Muscle of arm (tissue), 14 donors: ENCODE results near the gene COL17A1. TPM values are rescaled to one million over a fixed set of nuclear protein-coding genes. Genes with fewer than 3 reads are reported as not detected.

Experiments
- DNase-seq: peaks from one replicate; pipeline ENCODE4 v3.0.0-alpha.2; 2013
- long read RNA-seq, 11 donors: transcript quantifications; one replicate each; lab custom pipeline, GENCODE V29; 2026
- polyA plus RNA-seq, 12 donors: library from polyadenylated mRNA; unstranded; fragments of 120-200 nt; gene quantifications; one replicate each; pipeline ENCODE4 v1.2.1, GENCODE V29; 2013; ENCODE audit not compliant: insufficient read length in 12 of 12

Gene COL17A1
- 100 to 1,000 TPM in 1 of 12 donors, 10 to 100 TPM in 2, 1 to 10 TPM in 3, under 1 TPM in 3, not detected in 3; 0.13 to 330 (median 1.5) TPM for polyA plus RNA-seq
- long read RNA-seq, donor 1, partial matches to known transcripts = 0 of 1 reads
- long read RNA-seq, donor 1, other reads (novel, unspliced or antisense) = 0 of 1 reads
- long read RNA-seq, donor 2 = 0 reads
- long read RNA-seq, donor 3 = 0 reads
- long read RNA-seq, donor 4 = 0 reads
- long read RNA-seq, donor 5 = 0 reads
- long read RNA-seq, donor 6 = 0 reads
- long read RNA-seq, donor 7 = 0 reads
- long read RNA-seq, donor 8 = 0 reads
- long read RNA-seq, donor 9, full-length matches to known transcripts = 1 of 1 reads
- long read RNA-seq, donor 9, partial matches to known transcripts = 0 of 1 reads
- long read RNA-seq, donor 9, other reads (novel, unspliced or antisense) = 0 of 1 reads
- long read RNA-seq, donor 10 = 0 reads
- long read RNA-seq, donor 11 = 0 reads

DNA sequence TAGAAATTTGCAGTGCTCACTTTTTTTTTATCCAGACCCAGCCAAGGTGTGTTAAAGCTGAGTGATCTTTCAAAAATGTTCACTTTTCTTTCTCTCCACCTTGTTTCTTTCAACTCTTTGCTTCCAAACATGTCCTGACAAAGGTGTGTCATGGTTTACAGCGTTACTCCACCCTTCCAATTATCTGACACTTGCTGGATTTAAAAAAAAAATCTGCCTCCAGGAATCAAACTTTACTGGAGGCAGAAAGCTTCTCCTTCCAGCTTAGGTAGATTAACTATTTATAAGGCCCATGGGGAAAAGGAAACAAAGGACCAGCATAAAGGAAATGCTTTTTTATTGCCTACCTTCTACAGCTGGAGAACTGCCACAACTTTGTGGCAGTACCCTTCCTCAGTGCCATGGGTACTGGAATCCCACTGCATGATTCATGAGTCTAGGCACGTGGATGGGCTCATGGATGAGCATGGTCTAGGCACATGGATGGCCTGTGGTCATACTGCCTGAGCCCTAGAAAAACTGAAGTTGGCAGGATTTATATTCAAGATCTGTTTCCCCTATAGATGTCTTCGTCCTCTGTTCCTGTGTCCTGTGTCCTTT lies at the start of gene COL17A1:
TSS of gene COL17A1 (minus strand) at position 80 of the 600 bp plus-strand sequence. CDS start 5,207 bp downstream, outside the sequence.
- DNase-seq = no peak

DNA sequence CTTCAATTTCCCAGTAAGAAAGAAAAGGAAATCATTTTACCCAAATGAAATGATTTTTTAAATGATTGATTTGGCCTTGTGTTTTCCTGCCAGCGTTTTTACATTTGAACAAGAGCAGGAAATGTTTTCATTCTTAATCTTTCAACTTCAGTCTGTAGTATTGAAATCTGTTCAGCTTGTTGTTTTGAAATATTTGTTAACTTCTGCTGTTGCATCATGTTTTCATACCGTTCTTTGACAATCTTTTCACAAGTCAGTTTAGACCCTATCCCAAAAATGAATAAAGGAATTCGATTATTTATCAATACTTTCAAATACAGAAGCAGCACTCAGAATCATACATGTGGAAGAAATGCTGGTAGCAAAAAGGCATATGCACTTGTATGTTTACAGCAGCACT lies 44.4 kb upstream of the COL17A1 start:
- DNase-seq = no peak

DNA sequence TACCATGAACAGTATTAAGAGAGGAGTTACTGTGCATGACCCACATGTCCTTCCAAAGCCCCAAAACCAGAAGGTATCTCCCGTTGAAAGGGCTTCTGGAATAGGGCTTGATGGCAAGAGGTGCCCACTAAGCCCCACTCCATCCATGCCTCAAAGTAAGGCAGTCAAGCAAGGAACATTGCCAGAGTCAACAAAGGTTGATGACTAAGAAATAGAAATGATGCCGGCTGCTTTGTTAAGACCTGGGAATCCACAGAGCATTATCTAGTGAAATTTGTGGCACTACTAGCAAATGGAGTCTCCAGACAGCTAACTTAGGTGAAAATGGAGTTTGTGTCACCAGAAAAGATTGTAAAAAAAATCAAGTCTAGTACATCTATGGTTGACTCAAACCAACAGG lies 42.5 kb upstream of the COL17A1 start:
- DNase-seq = no peak

DNA sequence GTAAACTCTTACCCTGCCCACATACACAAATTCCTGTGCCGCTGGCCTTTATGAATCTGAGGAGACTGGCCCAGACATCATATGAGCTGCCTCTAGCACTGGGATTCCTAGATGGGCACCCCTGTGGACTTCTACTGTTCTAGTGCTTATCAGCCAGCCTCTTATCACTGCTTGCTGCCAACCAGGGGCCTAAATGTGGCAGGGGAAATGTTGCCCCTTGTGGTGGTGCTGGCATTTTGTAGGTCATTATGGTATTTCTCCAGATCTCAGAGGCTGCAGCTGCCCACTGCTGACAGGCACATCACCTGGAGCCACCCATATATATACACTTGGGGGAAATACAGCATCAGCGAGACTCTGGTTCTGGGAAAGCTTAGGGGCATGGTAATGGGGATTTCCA lies 41.7 kb upstream of the COL17A1 start:
- DNase-seq = no peak

DNA sequence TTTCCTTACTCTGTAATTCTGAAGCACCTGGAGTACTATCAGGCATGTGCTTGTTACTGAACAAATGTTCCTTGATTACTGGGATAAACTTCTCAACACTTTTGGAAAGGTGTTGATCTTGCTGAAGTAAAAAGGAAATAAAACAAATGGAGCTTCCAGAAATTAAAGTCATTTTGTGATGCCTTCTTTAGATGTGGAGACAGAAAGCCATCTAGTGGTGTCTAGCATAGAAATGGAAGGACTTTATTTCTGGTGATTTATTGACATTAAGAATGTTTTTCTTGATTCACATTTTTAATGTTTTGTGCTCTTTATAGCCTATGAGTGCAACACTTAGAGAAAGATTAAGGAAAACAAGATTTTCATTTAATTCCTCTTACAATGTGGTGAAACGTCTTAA lies 37.7 kb upstream of the COL17A1 start:
- DNase-seq = no peak

DNA sequence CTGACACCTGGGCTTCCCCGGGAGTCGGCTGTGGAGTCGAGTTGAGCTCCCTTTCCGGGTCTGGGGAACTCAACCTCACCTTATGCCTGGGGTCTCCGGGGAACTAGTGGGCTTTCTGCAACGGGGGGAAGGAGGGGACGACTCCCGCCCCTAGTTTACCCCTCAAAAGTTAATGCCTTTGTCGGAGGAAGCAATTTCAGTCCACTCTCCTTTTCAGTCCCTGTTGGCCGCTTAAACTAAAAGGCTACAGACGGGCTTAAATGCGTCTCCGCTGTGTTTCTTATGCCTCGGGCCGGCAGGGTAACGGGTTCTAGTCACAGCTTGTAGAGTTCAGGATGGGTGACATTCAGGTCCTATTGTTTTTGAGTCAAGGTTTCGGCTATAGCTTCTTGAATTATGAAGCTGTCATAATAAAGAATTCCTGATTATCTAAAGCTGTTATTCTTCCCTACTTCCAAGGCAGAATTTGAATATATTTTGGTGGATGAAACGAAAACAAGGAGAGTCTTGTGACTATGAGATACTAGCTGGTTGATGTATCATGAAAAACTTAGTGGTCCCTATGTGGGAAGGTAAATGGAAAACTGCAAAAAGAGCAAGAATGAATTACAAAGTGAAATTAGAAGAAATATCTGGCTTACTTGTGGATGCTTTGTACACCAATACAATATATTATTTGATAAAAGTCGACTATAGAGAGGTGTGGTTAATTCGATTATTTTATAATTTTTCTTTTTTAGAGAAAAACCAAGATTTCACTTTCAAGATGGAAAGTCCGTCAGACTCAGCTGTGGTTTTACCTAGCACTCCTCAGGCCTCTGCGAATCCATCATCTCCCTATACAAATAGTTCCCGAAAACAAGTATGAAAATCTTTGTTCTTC lies 36.8 kb upstream of the COL17A1 start:
- no peak for DNase-seq

DNA sequence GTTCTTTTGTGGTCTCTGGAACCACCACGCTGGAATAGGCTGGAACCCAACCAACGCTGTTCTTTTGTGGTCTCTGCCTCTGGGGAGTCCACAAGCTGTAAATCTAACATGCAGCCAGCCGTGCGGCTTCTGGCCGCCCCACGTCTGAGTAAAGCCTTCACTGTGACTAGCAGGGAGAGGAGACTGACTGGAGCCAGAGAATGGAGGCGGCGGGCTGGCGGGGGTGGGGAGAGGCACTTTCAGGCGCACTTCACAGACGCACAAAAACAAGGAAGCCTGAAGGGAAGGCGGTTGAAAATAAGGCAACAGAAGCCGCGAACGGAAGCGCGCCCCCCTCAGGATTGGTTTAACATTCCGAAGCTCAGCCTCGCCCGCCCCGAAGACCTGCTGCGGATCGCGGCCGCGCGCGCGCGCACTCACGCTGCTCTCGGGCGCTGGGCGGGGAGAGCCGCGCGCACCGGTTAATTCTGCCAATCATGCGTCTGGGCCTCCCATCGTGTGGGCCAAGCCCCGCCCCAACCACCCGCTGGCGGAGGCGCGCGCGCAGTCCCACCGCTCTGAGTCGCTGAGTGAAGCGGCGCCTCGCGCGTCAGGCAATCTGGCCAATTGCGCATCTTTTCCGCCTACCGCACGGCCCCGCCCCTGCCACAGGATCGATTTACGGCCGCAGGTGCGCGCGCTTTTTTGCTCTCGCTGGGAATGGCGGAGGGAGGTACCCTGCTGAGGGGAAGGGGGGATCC lies 36.0 kb upstream of the COL17A1 start, which contains the start of gene SFR1:
TSS of gene SFR1 (plus strand) at position 687 of the 740 bp plus-strand sequence. CDS start at position 700, 13 bp downstream.
- DNase-seq = peak; percentile 99

DNA sequence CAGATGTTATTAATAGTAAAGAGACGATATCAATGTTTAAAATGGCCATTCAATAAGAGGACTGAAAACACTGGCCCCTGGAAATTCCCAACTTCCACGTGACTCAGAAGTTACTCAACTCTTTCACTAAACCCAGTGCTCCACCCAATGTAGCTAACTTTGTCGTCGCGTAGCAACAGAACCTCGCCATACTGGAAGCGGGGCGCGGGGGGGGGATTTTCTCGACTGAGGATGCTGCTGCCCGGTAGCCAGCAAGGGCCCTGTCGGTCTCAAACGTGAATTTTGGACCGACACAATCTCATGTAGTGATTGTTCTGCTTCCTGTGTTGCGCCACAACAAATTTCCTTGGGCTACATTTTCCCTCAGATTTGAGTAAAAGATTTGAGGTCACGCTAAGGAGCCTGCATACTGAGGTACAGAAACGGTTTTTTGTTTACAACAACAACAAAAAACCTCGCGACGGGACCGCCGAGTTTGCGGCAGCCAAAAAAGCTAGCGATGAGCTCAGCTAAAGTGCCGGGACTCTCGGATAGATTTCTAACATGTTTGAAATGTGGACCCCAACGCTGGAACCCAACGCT lies 35.3 kb upstream of the COL17A1 start:
- peak; percentile 88 for DNase-seq

DNA sequence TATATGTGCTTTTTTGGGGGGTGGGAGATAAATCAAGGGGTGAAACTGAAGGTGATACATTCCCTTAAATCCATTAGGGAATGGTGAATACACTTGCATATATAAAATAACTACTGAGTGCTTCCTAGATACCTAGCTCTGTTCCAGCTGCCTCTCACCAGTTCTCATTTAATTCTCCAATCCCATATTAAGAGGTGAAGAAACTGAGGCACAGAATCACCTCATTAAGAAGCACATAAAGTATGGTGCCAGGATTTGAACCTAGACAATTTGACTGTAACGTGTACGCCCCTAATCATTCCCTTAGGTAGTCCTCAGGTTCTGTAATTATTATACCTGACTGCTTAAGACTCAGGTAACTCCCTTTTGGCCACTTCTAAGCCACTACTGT lies 34.8 kb upstream of the COL17A1 start:
- peak; percentile 4 for DNase-seq

DNA sequence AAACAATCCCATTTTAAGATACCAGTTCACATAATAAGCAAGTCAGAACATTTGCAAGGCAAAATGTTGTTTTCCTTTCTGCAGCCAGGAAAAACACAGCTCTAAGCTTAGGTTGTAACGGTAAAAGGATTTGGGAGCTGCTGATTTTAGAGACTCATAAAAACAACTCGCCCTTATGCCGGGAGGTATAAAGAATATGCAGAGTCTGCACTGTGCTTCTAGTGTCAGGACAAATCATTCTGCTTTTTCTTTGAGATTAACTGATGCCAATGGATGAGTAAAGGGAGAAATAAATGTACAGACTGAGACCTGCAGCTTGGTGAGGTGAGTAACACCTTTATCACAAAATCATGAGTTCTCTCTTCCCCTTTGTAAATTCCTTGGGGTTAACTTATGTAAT lies 34.3 kb upstream of the COL17A1 start:
- no peak for DNase-seq

DNA sequence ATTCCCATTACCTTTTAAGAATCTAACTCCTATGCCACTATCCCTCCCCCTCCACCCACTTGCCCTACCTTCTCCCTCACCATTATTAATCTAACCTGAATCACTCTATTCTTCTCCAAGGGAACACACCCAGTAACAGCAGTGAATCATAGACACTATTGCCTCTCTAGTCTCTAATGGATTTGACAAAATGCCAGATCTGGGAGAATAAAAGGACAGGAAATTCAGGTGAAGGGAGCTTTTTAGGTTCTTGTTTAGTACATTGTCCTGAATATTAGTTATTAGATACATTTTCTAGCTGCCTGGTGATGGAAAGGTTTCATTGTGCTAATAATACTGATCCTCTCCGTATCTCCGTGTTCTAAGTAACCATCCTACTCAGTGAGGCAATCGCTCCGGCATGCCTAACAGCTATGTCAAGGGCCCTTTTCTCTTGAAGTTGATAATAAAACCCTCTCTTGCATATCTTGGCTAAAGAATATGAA lies 32.2 kb upstream of the COL17A1 start:
- no peak for DNase-seq

DNA sequence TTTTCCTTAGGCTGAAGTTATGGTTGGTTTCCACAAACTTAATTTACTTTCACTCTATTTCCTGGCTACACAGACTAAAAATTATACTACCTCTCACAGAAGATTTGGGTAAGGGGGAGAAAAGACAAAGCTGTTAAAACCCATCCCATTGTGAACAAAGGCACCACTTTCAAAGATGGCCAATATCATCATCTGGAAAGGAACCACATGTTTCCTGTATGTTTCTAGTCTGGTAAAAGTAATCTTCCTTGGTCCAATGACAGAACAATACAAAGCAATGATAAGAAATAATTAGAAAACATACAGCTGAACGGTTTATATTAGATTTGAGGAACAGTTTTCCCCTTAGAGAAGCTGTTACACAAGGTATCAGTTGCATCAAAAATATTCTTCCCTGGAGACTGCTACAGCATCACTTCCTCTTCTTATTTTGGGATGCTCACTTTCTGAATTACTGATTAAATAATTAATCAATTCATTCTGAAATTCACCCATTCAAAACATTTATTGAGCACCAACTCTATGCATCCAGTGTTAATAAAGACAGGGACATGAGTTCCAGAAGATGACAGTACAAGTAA lies 27.8 kb upstream of the COL17A1 start:
- DNase-seq = no peak

DNA sequence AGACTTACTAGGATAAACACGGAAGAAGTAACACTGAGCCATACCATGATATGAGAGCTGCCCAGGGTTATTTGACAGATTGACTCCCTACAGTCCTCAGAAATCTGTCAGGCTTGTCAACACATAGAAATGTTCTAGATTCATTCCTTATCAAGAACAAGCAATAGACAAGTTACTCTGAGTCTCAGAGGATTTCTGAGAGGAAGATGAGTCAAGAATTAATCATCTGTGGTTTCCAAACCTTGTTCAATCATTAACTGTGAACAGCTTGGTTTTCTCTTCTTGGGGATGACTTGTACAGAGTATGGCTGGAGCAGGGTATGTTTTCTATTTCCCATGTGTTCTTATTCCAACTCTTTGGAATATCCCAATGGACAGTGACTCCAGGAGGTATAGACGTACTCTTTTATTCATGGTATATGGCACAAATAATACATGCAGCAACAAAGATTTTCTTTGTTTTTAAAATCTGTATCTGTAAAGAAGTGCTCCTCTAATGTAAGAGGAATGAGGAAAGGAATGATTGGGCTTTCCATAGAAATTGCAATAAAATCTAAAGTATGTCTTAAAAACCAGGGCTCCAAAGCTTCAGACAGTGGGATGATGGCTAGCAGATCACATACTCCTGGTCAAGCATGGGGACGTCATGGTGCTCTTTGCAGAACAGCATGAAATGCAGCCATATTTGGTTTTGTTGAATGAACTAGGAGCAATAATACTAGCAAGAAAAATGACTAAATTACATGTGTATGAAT lies 24.4 kb upstream of the COL17A1 start:
- no peak for DNase-seq

DNA sequence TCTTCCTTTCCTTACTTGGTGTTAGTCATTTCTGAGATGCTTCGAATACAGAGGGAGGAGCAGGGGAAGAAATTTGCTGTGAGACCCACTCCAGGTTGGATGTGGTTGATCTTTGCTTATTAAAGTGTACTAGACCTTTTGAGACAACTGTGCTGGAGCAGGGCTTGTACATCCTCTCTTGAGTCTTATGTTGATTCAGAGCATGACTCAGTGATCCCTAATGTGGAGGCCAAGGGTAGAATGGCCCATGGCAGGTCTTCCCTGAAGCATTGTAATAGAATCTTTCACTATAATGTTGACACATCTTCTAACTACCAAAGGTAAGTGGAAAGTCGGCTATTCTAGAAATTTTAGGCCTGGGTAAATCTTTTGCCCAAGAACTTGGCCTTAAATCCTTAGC lies 19.2 kb upstream of the COL17A1 start:
- no peak for DNase-seq

DNA sequence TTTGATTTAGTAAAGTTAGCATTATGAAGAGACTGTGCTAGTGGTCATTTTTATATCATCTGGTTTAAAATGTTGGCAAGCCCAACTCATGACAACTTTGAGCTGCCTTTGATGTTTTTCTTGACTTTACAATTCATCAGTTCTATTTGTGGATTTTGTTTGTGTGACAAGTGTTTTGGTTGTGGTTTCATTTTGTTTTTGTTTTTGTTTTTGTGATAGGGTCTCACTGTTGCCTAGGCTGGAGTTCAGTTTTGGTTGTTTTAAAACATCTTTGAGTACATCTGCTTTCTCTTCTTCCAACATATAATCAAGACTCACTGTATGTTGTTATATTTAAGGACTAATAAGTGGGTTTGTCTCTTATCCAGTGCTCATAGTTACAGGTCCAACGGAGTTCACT lies 18.7 kb upstream of the COL17A1 start:
- no peak for DNase-seq

DNA sequence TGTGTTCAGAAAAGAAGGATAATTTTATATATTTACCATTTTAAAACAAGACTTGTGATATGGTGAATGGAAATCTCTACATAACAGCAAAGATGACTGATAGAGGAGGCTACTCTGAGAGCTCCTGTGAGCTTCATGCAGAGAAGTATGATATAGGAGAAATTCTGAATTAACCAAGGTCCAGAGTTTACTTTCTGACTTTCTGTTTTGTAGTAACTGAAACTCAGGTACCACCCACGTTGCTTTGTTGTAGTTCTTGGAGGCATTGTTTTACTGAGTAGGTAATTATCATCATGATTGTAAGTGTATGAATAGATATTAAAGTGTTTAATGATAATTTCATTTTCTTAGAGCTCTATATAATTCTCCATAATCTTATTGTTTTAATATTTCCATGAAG lies 18.3 kb upstream of the COL17A1 start:
- DNase-seq = no peak

DNA sequence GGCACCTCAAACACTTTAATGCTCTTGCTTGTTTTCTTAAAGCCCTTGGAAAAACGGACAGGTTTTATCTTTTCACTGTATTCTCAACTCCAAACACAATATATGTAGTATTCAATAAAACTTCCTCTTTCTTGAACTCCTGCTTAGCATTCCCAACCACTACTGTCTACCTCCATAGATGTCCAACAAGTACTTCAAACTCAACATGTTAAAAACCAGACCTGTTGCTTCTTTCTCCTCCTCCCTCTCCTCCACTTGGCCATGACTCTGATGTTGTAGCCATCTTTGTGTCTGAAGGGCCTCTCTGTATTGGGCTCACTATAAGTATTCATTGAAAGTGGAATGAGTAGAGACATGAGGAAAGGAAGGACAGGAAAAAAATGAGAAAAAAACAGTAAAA lies 16.2 kb upstream of the COL17A1 start:
- DNase-seq = no peak

DNA sequence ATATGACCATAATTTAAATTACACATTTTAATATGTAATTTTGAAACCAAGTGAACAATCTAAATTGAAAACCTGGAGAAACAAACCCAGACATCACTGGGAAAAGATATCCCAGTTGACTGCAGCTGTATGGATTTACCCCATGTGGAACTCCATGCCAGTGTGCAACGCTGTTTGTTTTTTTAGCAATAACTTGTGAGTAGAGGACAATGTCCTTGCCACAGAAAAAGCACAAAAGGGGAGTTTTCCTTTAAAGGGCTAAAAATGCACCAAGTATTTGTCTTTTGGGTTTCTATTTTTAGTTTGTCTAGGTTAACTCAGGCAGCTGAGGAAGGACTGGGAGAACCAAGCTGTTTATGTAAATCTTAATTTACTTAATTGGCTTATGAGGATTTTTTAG lies 15.1 kb upstream of the COL17A1 start:
- DNase-seq = no peak

DNA sequence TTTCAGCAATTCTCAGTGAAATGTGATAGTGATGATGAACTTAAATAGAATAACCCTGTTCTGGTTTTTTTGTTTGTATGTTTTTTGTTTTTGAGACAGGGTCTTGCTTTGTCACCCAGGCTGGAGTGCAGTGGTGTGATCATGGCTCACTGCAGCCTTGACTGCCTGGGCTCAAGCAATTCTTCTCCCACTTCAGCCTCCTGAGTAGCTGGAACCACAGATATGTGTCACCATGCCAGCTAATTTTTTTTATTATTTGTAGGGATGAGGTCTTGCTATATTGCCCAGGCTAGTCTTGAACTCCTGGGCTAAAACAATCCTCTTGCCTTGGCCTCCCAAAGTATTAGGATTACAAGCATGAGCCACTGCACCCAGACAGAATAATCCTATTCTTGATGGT lies 14.3 kb upstream of the COL17A1 start:
- DNase-seq = no peak

DNA sequence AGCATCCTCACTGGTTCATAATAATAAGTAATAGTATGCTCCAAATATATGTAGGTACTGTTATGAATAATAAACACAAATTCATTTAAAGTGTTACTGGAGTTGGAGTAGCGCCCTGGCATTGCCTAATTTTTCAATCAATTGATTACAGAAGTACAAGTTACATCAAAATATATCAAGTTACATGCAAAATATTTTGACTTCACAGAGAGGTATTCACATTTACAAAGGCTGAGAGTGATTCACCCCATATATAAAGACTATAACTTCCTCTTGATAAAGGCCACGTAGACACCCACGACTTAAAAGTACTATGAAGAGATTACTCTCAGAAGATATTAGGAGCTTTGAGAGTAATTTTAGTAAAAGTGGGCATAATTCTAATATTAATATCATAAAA lies 13.6 kb upstream of the COL17A1 start:
- DNase-seq = no peak
